Sciatic nerve (tissue), 2 donors: Measurements from ENCODE around the gene CDH13. TPM values are rescaled to one million over a fixed set of nuclear protein-coding genes. Genes with fewer than 3 reads are reported as not detected.

ENCODE experiments used
- ATAC-seq: fragments of 200-7000 bp; cut with Tn5 transposase; one replicate; pipeline ENCODE4 v1.9.1; 2020; ENCODE audit warnings: mild to moderate bottlenecking, moderate library complexity
- DNase-seq: peaks from one replicate; pipeline ENCODE4 v3.0.0-alpha.2; 2020; ENCODE audit warnings: low spot score
- intact Hi-C: fragments of 100-400 bp; cut with DNase I; formaldehyde crosslinking; loops from one replicate; pipeline ENCODE4 v1.14.2; 2022
- total RNA-seq: library from RNA; stranded (reverse); fragmentation: NEBNext Ultra II Directional; extraction: Animal tissue kit (Norgen Biotek cat#: 25700); gene quantifications from one replicate; pipeline ENCODE4 v1.2.1, GENCODE V29; 2021
- donor health status: DM: no; HTN: no; CAD: no.
- donor health status: DM: no; HTN: no; CAD: no.

Gene CDH13
- total RNA-seq, 1 donor from 2014 or later: 7.5 TPM

- DNase-seq (no peak), ATAC-seq (no peak)
- intact Hi-C loops: no loop called here
Measured at GRCh38 chr16:83723901-83724300, 1097.1 kb downstream of the CDH13 start.

- DNase-seq (no peak), ATAC-seq (no peak)
- intact Hi-C loops: no loop called here
Measured at GRCh38 chr16:83724585-83724984, 1097.8 kb downstream of the CDH13 start.

GRCh38 chr16:83725313-83725712 lies 1098.5 kb downstream of the CDH13 start:
- ATAC-seq: no peak
- intact Hi-C loops: no loop called here
- DNase-seq: no peak

GRCh38 chr16:83727018-83727417 lies 1100.2 kb downstream of the CDH13 start:
- no peak for DNase-seq
- intact Hi-C loops: no loop called here
- ATAC-seq: no peak

- ATAC-seq (no peak), DNase-seq (no peak)
- intact Hi-C loops: no loop called here
Measured at GRCh38 chr16:83727751-83728352, 1101.1 kb downstream of the CDH13 start.

GRCh38 chr16:83728492-83728891 lies 1101.7 kb downstream of the CDH13 start:
- ATAC-seq: no peak
- no peak for DNase-seq
- intact Hi-C loops: no loop called here

GRCh38 chr16:83730812-83731211 lies 1104.0 kb downstream of the CDH13 start:
- DNase-seq (no peak), ATAC-seq (no peak)
- intact Hi-C loops: no loop called here

- ATAC-seq: no peak
- intact Hi-C loops: no loop called here
Measured at GRCh38 chr16:83732536-83732935, 1105.8 kb downstream of the CDH13 start.

GRCh38 chr16:83733301-83733700 lies 1106.5 kb downstream of the CDH13 start:
- ATAC-seq: no peak
- intact Hi-C loops: no loop called here

More at GRCh38 chr16:83732536-83732935, 1105.8 kb downstream of the CDH13 start:
- DNase-seq: no peak

GRCh38 chr16:83734136-83734535 lies 1107.4 kb downstream of the CDH13 start:
- ATAC-seq: no peak
- DNase-seq: no peak
- intact Hi-C loops: no loop called here

More at GRCh38 chr16:83733301-83733700, 1106.5 kb downstream of the CDH13 start:
- no peak for DNase-seq

GRCh38 chr16:83737729-83738354 lies 1111.1 kb downstream of the CDH13 start:
- DNase-seq (no peak), ATAC-seq (no peak)
- intact Hi-C loops: no loop called here

- intact Hi-C loops: no loop called here
- ATAC-seq (no peak), DNase-seq (no peak)
Measured at GRCh38 chr16:83738923-83739503, 1112.2 kb downstream of the CDH13 start.

GRCh38 chr16:83742124-83742899 lies 1115.5 kb downstream of the CDH13 start:
- intact Hi-C loops: no loop called here
- DNase-seq (no peak), ATAC-seq (no peak)

- ATAC-seq: no peak
- DNase-seq: no peak
- intact Hi-C loops: no loop called here
Measured at GRCh38 chr16:83743241-83743640, 1116.5 kb downstream of the CDH13 start.

- DNase-seq (no peak), ATAC-seq (no peak)
- intact Hi-C loops: no loop called here
Measured at GRCh38 chr16:83743720-83744119, 1117.0 kb downstream of the CDH13 start.

- ATAC-seq: peak; percentile 73
- intact Hi-C loops: no loop called here
Measured at GRCh38 chr16:83744441-83744981, 1117.7 kb downstream of the CDH13 start.

GRCh38 chr16:83746611-83747010 lies 1119.8 kb downstream of the CDH13 start:
- DNase-seq (no peak), ATAC-seq (no peak)
- intact Hi-C loops: no loop called here

More at GRCh38 chr16:83744441-83744981, 1117.7 kb downstream of the CDH13 start:
- DNase-seq: peak; percentile 58

GRCh38 chr16:83747936-83748335 lies 1121.2 kb downstream of the CDH13 start:
- ATAC-seq: no peak
- intact Hi-C loops: no loop called here
- no peak for DNase-seq

- no peak for ATAC-seq
- DNase-seq: no peak
- intact Hi-C loops: no loop called here
Measured at GRCh38 chr16:83755391-83755790, 1128.6 kb downstream of the CDH13 start.
